GM12865 (cell line): Measurements from ENCODE around the gene CASZ1.

Source experiments
- DNase-seq: peaks from one replicate; pipeline ENCODE4 v3.0.0; 2010; ENCODE audit warnings: low read depth
- H3K4me3 ChIP-seq: 2 replicates; pipeline ENCODE4 v1.5.1; 2011; ENCODE audit warnings: mild to moderate bottlenecking, low read depth, low read length, control low read depth
- CTCF ChIP-seq: IDR thresholded peaks from 2 replicates; pipeline ENCODE4 v1.5.1; 2011; ENCODE audit warnings: low read length, control low read depth, low read depth, inconsistent platforms; ENCODE audit not compliant: insufficient read depth; ENCODE audit errors: missing control alignments

CASZ1 gene

GRCh38 chr1:10703702-10704101 lies 92.7 kb downstream of the CASZ1 start:
- no peak overlapping the region for H3K4me3 ChIP-seq
- no peak for DNase-seq
- TF ChIP-seq CTCF: no peak

GRCh38 chr1:10701145-10701544 lies 95.3 kb downstream of the CASZ1 start:
- no peak for DNase-seq
- H3K4me3 ChIP-seq: no peak overlapping the region
- no peak for TF ChIP-seq CTCF

GRCh38 chr1:10699470-10699835 lies 97.0 kb downstream of the CASZ1 start:
- DNase-seq: no peak
- no peak for TF ChIP-seq CTCF
- no peak overlapping the region for H3K4me3 ChIP-seq

- no peak for DNase-seq
- H3K4me3 ChIP-seq: no peak overlapping the region
- TF ChIP-seq CTCF: no peak
Measured at GRCh38 chr1:10698726-10699469, 97.5 kb downstream of the CASZ1 start.

GRCh38 chr1:10697621-10698160 lies 98.8 kb downstream of the CASZ1 start:
- DNase-seq: no peak
- TF ChIP-seq CTCF: no peak
- H3K4me3 ChIP-seq: no peak overlapping the region

GRCh38 chr1:10696977-10697376 lies 99.5 kb downstream of the CASZ1 start:
- H3K4me3 ChIP-seq: no peak overlapping the region
- TF ChIP-seq CTCF: no peak
- DNase-seq: no peak
